ENCODE data around the gene KHDRBS1.

DNA sequence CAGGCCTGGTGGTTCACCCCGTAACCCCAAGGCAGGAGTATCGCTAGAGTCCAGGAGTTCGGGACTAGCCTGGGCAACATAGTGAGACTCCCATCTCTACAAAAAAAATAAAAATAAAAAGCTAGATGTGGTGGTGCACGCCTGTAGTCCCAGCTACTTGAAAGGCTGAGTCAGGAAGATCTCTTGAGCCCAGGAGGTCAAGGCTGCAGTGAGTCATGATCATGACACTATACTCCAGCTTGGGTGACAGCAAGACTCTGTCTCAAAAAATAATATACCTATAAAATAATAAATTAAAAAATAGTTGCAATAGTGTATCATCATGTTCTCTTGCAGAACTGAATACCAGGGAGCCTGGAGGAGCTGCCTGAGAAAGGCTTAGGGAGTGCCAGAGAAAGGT, 39.2 kb downstream of the KHDRBS1 start:
- TF ChIP-seq POLR2A (IDR thresholded peaks at IDR 0.05; ENCODE audit: low read depth, low read length) (no peak), POLR2AphosphoS5 (IDR thresholded peaks at IDR 0.05; ENCODE audit: low read depth, low read length) (no peak)
